NAMALWA (cell line): ENCODE data around the gene FNDC3B.

Experiments
- DNase-seq: peaks from one replicate; pipeline ENCODE4 v3.0.0-alpha.2; 2015; ENCODE audit warnings: low spot score

FNDC3B gene

GRCh38 chr3:172262991-172263608 is 223.7 kb downstream of the FNDC3B start:
- DNase-seq: no peak

- DNase-seq: no peak
Observed at GRCh38 chr3:172263781-172264486, 224.6 kb downstream of the FNDC3B start.

- DNase-seq: no peak
Observed at GRCh38 chr3:172266103-172266502, 226.7 kb downstream of the FNDC3B start.

DNA sequence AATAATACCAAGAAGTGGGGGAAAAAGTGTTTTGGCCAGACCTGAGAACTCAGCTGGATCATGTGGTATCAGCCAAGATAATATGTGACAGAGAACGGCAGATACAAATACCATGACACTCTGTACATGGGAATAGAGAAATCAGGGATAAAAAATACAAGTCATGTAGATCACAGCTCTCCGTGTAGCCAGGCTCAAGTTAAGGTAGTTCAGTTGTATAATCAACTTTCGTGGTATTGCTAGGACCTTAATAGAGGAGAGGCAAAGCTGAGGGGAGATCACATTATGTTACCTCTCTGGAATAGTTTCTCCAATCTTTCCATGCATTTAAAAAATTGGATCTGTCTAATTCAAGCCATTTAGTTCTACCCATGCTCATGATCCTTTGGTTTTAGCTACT is 229.0 kb downstream of the FNDC3B start:
- DNase-seq: no peak

GRCh38 chr3:172268868-172269267 is 229.5 kb downstream of the FNDC3B start:
- DNase-seq: no peak

DNA sequence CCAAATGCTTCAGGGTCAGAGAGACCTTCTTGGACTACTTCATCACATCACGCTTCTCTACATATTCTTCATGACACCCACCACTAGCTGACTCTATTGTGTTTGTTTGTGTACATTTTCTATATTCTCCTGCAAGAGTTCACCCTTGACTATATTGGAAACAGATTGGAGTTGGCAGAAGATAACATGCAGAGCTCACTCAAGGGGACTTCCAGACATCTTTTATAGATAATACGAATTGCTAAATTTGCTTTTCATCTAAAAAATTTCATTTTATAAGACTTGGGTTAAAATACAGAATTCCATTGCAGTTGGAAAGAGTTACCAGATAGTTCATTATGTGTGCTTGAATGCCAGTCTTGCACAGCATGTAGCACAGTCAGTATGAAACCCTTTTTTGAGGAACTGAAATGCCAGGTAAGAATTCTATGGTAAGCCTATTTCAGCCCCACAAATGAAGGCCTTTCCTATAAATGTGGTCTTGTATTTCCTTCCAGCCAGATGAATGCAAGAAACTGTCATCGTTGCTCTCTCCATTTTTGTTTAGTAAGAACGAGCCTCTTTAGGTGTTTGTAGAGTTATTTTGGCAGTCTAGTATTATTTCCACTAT is 231.3 kb downstream of the FNDC3B start:
- peak; percentile 11 for DNase-seq

- DNase-seq: no peak
Observed at GRCh38 chr3:172271386-172271976, 232.1 kb downstream of the FNDC3B start.

- DNase-seq: no peak
Observed at GRCh38 chr3:172272698-172273097, 233.3 kb downstream of the FNDC3B start.

DNA sequence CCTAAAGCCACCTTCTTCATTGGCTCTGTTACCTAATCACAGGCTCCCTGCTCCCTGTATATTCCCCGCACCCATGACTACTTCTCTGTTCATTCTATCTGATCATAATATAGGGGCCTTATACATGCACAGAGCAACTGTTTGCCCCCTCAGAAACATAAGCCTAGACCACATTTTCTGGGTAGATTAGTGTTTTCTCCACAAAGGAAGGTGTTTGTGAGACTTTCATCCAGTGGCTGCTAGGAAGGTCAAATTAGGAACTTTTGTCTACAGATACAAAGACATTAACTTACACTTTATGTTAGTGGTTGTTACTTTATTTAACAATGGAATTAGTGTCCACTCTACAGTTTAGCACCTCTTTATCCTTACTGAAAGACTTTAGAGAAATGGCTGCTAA is 234.0 kb downstream of the FNDC3B start:
- DNase-seq: no peak

GRCh38 chr3:172274906-172275305 is 235.5 kb downstream of the FNDC3B start:
- no peak for DNase-seq

GRCh38 chr3:172275586-172275985 is 236.2 kb downstream of the FNDC3B start:
- no peak for DNase-seq

GRCh38 chr3:172276103-172276502 is 236.7 kb downstream of the FNDC3B start:
- no peak for DNase-seq

- DNase-seq: no peak
Observed at GRCh38 chr3:172277151-172277652, 237.8 kb downstream of the FNDC3B start.

- no peak for DNase-seq
Observed at GRCh38 chr3:172279191-172279640, 239.8 kb downstream of the FNDC3B start.

DNA sequence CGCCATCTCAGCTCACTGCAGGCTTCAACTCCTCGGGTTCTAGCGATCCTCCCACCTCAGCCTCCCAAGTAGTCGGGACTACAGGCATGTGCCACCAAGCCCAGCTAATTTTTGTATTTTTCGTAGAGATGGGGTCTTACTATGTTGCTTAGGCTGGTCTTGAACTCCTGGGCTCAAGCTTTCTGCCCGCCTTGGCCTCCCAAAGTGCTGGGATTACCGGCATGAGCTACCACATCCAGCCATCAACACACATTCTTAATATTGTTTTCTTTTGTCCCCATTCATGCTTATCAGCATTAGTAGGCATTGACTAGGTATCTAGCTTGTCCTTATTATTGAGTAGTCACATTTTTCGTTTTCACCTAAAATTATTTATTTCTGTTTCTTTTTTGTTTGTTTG is 240.6 kb downstream of the FNDC3B start:
- no peak for DNase-seq

GRCh38 chr3:172280406-172281051 is 241.2 kb downstream of the FNDC3B start:
- no peak for DNase-seq

- no peak for DNase-seq
Observed at GRCh38 chr3:172281884-172282283, 242.5 kb downstream of the FNDC3B start.

GRCh38 chr3:172282850-172283249 is 243.5 kb downstream of the FNDC3B start:
- no peak for DNase-seq

- DNase-seq: no peak
Observed at GRCh38 chr3:172283841-172284357, 244.5 kb downstream of the FNDC3B start.

GRCh38 chr3:172285844-172286243 is 246.5 kb downstream of the FNDC3B start:
- no peak for DNase-seq

- DNase-seq: no peak
Observed at GRCh38 chr3:172286548-172287148, 247.3 kb downstream of the FNDC3B start.
